Stimulated activated CD8-positive, alpha-beta memory T cell treated with anti-CD3 and anti-CD28 coated beads, Interleukin-2, amount 100 ng/mL, for 1 hour (primary cell): ENCODE results near the gene YY1.
"Not testable (repeated sequence)": the region's sequence is repeated elsewhere in the genome, so short reads cannot be mapped to it uniquely, and the experiment has no call there.

ENCODE experiments used
- DNase-seq, 2 donors: peaks; one replicate each; pipeline ENCODE4 v3.0.0-alpha.2; 2020; ENCODE audit warnings: low read depth in 2 of 2

Gene YY1

DNA sequence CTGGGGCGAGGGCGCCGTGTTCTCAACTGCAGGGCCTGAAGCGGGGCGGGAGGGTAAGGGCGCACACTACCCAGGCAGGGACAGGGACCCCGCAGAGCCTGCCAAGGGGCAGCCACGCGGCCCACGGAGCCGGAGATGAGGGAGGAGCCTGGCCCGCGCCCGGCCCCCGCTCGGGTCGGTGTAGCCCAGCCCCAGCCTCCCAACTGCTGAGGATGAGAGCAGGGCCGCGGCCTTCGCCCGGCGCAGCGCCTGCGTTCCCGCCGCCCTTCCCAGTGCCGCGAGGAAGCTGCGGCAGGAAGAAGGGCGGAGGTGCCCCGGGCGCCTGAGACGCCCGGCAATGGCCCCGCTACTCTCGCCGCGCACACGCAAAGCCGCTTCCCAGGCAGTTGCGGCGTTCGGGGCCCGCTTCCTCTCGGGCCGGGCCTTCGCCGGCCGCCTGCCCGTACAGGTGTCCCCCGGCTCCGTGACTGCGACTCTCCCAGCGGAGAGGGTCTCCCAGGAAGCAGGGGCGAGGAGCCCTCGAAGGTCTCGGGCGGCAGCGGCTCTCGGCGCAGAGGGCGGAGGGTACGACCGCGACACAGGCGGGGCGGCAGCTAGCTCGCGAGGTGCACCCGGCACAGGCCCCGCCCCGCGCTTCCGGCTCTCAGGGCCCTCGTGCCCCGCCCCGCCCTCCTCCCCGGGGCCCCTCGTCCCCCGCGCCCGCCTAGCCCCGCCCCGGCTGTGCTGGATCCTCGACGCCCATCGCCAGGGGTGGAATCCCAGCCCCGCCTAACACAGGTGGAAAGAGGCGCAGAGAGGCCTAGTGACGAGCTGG lies 24.8 kb upstream of the YY1 start:
- DNase-seq = peak; percentile 83 to 86

DNA sequence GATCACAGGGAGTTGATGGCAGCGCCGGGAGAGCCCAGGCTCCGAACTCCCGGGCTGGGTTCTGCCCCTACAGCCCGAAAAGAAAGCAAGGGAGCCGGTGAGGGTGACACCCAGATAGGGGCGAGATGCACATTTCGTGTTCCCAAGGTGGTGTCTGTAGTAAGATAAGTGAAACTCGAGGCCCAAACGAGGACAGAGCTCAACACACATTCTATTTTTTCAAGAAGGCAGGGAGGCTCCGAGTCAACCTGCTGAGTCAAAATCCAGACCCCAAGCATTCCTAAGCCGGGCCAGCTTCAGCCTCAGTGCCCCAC lies 24.2 kb upstream of the YY1 start:
- DNase-seq = no peak

GRCh38 chr14:100215330-100215885 lies 23.5 kb upstream of the YY1 start:
- no peak for DNase-seq

GRCh38 chr14:100219126-100219785 lies 19.7 kb upstream of the YY1 start:
- DNase-seq = no peak

DNA sequence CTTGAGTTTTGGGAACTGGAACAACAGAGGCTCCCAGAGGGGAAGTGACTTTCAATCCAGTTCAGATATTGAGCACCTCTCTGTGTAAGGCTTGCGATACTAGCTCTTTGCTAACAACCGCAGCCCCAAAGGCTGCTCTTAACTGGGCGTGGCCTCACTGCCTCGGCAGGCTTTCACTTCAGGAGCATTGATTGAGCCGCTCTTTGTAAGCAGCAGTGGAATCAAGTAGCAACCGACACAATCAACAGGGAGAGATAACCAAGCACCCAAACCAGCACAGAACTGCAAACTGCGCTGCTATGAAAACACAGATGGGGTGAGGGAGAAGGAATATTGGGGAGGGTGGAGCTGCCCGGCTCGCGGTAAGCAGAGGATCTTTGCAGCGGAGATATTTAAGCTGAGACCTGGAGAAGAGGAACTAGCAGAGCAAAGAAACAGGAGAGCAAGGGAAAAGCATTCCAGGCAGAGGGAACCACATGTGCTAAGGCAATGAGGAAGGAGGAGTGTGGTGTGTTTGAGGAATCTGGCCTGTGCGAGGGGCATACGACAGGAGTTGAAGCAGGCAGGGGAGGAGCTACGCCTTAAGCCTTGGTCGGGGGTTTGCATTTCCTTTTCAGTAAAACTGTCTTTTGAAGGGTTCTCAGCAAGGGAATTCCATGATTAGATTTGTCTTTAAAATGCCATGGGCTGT lies 17.3 kb upstream of the YY1 start:
- peak; percentile 50 to 52 for DNase-seq

GRCh38 chr14:100222224-100223093 lies 16.5 kb upstream of the YY1 start:
- DNase-seq = no peak

GRCh38 chr14:100223332-100224201 lies 15.4 kb upstream of the YY1 start:
- DNase-seq = no peak

DNA sequence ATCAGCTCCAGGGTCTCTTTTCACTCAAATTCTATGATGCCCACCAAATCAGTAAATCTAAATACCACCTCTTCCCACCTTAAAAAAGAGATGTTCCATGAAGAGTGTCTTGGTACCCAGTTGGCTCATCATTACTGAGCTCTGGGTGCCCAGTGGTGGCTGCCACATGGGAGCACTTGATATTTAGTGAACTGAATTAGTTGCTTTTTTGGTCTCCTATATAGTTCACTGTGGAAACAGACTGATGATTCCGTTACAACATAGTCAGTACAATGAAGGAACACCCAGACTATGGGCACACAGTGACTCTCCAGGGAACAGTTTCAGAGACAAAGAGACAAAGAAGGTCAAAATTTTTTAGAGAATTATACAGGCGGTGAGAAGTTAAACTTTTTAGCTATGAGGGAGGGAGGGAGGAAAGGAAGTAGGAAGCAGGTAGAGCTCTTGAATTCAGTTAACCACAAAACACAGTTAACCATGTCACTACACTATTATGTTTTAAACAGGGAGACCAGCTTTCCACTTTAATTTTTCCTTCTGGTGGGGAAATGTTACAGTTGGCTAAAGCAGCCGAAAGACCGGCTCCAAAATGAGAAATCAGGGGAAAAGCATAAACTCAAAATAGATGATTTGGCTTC lies 14.6 kb upstream of the YY1 start:
- DNase-seq = no peak

GRCh38 chr14:100225169-100225568 lies 13.8 kb upstream of the YY1 start:
- DNase-seq = no peak

GRCh38 chr14:100230361-100230760 lies 8.6 kb upstream of the YY1 start:
- DNase-seq = no peak

DNA sequence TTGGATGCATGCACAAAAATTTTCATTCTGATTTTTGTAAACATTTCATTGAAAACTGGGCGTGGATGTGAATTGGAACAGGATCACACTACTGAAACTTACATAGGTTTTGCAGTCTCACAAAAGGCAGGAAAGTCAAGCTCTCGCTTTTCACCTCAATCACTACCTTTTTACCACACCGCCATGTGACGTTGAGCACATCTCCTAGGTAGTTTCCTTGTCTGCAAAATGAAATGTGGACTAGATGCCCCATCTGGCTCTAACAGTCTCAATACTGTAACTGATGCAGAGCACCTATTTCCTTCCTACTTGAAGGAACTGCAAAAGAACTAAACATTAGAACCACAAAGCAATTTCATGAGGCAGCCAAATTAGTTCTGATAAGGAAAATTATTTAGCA lies 4.4 kb upstream of the YY1 start:
- no peak for DNase-seq

DNA sequence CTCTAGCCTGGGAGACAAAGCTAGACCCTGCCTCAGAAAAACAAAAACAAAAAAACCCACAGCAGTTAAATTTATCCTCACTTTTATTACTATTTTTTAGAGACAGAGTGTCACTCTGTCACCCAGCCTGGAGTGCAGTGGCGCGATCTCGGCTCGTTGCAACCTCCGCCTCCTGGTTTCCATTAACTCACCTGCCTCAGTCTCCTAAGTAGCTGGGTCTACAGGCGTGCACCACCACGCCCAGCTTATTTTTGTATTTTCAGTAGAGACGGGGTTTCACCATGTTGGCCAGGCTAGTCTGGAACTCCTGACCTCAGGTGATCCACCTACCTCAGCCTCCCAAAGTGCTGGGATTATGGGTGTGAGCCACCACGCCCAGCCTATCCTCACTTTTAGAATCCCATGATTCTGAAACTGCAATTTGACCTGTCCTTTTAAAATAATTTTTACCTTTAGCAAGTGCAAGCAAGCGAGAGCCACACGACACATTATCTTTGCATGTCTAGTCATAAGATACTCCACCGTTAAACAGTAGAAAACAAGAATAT lies 2.6 kb upstream of the YY1 start:
- DNase-seq = not testable (repeated sequence)

GRCh38 chr14:100236881-100237280 lies 2.1 kb upstream of the YY1 start:
- DNase-seq = no peak

DNA sequence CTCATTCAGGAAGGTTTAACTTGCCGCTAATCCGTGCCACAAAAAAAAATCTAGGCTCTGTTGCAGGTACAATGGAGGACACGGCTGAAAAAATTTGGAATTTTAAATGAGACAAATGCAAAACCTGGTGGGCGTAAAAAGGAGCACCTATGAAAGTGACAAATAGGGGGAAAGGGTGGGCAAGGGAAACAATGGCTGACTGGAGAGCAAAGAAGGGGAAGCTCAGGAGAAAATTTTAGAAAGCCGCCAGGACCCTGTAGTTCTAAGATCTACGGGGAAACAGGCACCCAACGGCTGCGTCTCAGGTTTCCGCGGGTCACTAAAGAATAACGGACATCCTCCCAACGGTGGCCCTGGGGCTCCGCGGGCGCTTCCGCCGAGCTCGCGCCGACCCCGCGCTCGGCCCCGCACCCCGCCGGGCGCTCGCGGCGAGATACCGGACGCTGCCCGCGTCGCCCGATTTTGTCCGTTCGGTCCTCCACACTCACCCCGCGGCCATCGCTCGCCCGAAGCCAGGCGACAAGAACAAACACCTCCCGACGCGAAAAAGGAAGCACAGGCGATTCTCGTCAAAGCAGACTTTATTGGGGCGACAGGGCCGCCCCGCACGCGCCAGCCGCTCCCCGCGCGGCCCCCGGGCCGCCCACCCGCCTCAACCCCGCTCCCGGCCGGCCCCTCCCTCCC lies 1.1 kb upstream of the YY1 start:
- no peak for DNase-seq

DNA sequence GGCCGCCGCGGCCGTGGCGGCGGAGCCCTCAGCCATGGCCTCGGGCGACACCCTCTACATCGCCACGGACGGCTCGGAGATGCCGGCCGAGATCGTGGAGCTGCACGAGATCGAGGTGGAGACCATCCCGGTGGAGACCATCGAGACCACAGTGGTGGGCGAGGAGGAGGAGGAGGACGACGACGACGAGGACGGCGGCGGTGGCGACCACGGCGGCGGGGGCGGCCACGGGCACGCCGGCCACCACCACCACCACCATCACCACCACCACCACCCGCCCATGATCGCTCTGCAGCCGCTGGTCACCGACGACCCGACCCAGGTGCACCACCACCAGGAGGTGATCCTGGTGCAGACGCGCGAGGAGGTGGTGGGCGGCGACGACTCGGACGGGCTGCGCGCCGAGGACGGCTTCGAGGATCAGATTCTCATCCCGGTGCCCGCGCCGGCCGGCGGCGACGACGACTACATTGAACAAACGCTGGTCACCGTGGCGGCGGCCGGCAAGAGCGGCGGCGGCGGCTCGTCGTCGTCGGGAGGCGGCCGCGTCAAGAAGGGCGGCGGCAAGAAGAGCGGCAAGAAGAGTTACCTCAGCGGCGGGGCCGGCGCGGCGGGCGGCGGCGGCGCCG lies 381 bp downstream of the YY1 start:
- no peak for DNase-seq

DNA sequence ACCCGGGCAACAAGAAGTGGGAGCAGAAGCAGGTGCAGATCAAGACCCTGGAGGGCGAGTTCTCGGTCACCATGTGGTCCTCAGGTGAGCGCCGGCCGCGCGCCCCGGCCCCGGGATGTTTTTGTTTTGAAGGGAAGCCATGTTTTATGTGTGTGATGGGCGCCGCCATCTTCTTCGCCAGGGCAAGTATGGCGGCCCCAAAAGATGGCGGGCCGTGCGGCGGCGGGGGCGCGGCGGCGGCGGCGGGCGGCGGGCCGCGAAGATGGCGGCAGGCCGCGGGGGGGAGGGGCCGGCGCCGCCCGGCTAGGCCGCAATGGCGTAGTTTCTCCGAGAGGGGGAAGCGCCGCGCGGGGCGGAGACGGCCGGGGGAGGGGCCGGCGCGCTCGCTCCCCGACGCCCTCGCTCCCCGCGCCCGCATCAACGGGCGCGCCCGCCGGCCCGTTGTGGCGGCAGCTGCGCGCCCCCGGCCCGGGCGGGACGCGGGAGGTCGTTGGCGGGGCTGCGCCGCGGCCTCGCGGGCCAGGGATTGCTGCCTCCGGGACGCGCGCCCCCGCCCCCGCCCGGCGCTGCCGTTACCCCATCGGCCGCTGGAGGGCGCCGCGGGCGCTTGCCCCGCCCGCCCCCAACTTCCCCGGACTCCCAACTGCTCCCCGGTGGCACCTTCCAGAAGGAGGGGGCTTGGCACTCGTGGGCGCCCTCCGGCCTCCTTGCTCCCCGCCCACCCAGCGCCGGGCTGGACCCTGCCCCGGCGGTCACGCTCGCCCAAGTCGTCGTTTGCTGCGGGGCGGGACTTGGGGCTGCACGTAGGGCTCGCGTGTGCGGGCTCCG lies 1.1 kb downstream of the YY1 start:
- peak; percentile 71 to 76 for DNase-seq

GRCh38 chr14:100240668-100241032 lies 1.7 kb downstream of the YY1 start:
- no peak for DNase-seq

DNA sequence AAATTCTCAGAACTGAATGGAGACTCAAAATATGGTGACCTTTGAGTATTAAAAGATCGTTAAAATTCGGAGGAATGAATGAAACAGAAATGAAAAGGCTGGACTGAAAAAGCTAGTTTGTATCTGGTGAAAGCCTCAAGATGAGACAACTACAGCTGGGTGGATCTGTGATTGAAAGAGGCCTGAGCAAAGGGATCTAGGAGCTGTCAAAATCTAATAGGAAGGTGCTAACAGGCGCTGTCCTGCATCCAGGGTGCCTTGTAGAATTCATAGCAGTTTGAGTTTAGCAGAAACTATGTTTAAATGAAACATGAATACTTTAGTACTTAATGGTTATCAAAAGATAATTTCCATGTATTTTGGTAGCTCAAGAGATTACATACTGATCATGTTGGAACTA lies 2.3 kb downstream of the YY1 start:
- no peak for DNase-seq
